GM12801 (cell line): Measurements from ENCODE around the gene FTSJ1.

ENCODE experiments used
- TF ChIP-seq, protein P1 (sequence below): IDR thresholded peaks from one replicate; pipeline ENCODE4 v1.5.1; 2011; ENCODE audit warnings: control low read depth; ENCODE audit not compliant: insufficient read length; ENCODE audit errors: extremely low read depth

FTSJ1 gene

GRCh38 chrX:48507246-48507645 is 31.2 kb downstream of the FTSJ1 start:
- TF ChIP-seq, protein P1, sequence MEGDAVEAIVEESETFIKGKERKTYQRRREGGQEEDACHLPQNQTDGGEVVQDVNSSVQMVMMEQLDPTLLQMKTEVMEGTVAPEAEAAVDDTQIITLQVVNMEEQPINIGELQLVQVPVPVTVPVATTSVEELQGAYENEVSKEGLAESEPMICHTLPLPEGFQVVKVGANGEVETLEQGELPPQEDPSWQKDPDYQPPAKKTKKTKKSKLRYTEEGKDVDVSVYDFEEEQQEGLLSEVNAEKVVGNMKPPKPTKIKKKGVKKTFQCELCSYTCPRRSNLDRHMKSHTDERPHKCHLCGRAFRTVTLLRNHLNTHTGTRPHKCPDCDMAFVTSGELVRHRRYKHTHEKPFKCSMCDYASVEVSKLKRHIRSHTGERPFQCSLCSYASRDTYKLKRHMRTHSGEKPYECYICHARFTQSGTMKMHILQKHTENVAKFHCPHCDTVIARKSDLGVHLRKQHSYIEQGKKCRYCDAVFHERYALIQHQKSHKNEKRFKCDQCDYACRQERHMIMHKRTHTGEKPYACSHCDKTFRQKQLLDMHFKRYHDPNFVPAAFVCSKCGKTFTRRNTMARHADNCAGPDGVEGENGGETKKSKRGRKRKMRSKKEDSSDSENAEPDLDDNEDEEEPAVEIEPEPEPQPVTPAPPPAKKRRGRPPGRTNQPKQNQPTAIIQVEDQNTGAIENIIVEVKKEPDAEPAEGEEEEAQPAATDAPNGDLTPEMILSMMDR, result no peak

GRCh38 chrX:48508400-48509244 is 32.6 kb downstream of the FTSJ1 start, which contains the start of gene PORCN:
Gene PORCN (plus strand): TSS chrX:48508992. CDS start chrX:48509821, 829 bp downstream.
- TF ChIP-seq, protein P1, result no peak

GRCh38 chrX:48509245-48509590 is 33.2 kb downstream of the FTSJ1 start:
- TF ChIP-seq, protein P1, result no peak

- TF ChIP-seq, protein P1, result no peak
These were observed 33.6 kb downstream of the FTSJ1 start for GRCh38 chrX:48509619-48510018.

GRCh38 chrX:48511560-48511959 is 35.6 kb downstream of the FTSJ1 start:
- TF ChIP-seq, protein P1, result no peak

DNA sequence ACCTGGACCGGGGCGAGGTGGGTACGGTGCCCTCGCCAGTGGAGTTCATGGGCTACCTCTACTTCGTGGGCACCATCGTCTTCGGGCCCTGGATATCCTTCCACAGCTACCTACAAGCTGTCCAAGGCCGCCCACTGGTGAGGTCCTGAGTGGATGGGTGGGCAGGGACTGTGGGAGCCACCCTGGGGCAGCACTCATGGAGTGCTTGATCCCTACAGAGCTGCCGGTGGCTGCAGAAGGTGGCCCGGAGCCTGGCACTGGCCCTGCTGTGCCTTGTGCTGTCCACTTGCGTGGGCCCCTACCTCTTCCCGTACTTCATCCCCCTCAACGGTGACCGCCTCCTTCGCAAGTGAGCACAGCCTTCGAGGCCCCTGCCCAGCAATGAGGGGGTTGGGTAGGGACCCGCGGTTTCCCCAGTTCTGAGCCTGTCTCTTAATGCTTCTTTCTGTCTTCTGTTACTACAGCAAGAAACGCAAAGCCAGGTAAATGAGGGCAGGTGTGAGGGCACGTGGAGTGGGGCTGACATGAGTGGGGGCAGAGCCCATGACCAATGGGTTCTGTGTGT is 36.5 kb downstream of the FTSJ1 start:
- TF ChIP-seq, protein P1, result no peak

DNA sequence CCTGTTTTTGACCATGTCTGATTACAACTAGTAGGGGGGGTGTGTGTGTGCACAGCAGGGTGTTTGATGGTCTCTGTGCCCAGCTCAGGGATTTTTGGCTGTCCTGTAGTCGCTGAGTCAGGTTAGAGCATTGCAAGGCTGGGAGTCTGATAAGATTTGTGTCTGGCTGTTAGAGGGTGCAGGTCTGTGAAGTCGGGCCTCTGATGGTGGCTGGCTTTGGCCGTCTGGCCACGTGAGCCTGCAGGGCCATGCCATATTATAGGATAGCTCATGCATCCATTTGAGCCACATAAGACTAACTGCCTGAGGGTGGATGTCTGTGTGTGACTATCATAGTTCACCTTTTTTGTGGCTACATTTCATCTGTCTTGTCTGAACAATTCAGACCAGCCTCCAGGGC is 37.7 kb downstream of the FTSJ1 start:
- TF ChIP-seq, protein P1, result no peak
